ENCODE data around the gene MROH7. TPM values are rescaled to one million over a fixed set of nuclear protein-coding genes. Genes with fewer than 3 reads are reported as not detected.
"Not testable (repeated sequence)": the region's sequence is repeated elsewhere in the genome, so short reads cannot be mapped to it uniquely, and the experiment has no call there.

MROH7 gene
- total RNA-seq, 1 experiment from 2014 or later = not detected

- DNase-seq (ENCODE audit: low read depth) = peak; percentile 36
These were observed 31.5 kb upstream of the MROH7 start for GRCh38 chr1:54610048-54610447.

GRCh38 chr1:54610601-54611580, 30.7 kb upstream of the MROH7 start:
- no peak for DNase-seq (ENCODE audit: low read depth)

GRCh38 chr1:54611621-54612020, 30.0 kb upstream of the MROH7 start:
- no peak for DNase-seq (ENCODE audit: low read depth)

GRCh38 chr1:54614024-54614423, 27.6 kb upstream of the MROH7 start:
- DNase-seq (ENCODE audit: low read depth) = no peak

- DNase-seq (ENCODE audit: low read depth) = no peak
These were observed 27.0 kb upstream of the MROH7 start for GRCh38 chr1:54614563-54614962.

GRCh38 chr1:54615531-54616279, 25.9 kb upstream of the MROH7 start:
- DNase-seq (ENCODE audit: low read depth) = no peak

GRCh38 chr1:54619749-54620148, 21.8 kb upstream of the MROH7 start:
- DNase-seq (ENCODE audit: low read depth) = no peak

- no peak for DNase-seq (ENCODE audit: low read depth)
These were observed 18.2 kb upstream of the MROH7 start, which contains the start of gene FAM151A for GRCh38 chr1:54623216-54624007. FAM151A (minus strand) TSS chr1:54623525; CDS start chr1:54623395, 130 bp downstream.

- no peak for DNase-seq (ENCODE audit: low read depth)
These were observed 16.8 kb upstream of the MROH7 start for GRCh38 chr1:54624466-54625464.

- DNase-seq (ENCODE audit: low read depth) = no peak
These were observed 14.4 kb upstream of the MROH7 start for GRCh38 chr1:54627196-54627595.

GRCh38 chr1:54635804-54636203, 5.8 kb upstream of the MROH7 start:
- DNase-seq (ENCODE audit: low read depth) = not testable (repeated sequence)

- not testable (repeated sequence) for DNase-seq (ENCODE audit: low read depth)
These were observed 4.8 kb upstream of the MROH7 start for GRCh38 chr1:54636461-54637446.

- no peak for DNase-seq (ENCODE audit: low read depth)
These were observed 1.2 kb upstream of the MROH7 start for GRCh38 chr1:54640361-54640760.

- DNase-seq (ENCODE audit: low read depth) = no peak
These were observed 2.1 kb downstream of the MROH7 start for GRCh38 chr1:54643736-54644135.

GRCh38 chr1:54645806-54646676, 4.5 kb downstream of the MROH7 start:
- DNase-seq (ENCODE audit: low read depth) = no peak

- no peak for DNase-seq (ENCODE audit: low read depth)
These were observed 7.7 kb downstream of the MROH7 start for GRCh38 chr1:54649130-54649898.

GRCh38 chr1:54649921-54650320, 8.3 kb downstream of the MROH7 start:
- DNase-seq (ENCODE audit: low read depth) = no peak

Data from M059J (cell line).